ENCODE results near the gene M1AP. TPM values are rescaled to one million over a fixed set of nuclear protein-coding genes. Genes with fewer than 3 reads are reported as not detected.

M1AP gene
- total and polyA plus RNA-seq, 2 of the 8 experiments (the other 6 are each of a cell fraction or from before 2014, with no cell fraction given): 4.8 TPM

DNA sequence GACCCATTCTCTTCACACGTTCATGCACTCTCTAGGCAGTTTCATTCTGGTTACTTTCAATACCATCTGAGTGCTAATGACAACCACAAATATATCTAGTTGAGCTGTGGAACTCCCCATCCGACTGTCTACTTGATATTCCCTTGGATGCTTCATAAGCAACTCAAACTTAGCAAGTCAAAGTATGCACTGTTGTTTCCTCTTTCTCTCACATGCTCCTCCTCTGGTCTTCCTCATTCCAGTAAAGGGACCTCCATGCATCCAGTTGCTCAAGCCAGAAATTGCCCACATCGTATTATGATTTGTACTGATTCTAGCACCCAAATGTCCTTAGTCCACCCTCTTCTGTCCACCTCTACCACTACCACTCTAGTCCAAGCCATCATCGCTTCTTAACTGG is 28.2 kb upstream of the M1AP start (continued):
- TF ChIP-seq BRCA1 (IDR thresholded peaks at IDR 0.05; ENCODE audit: low read depth, low read length) (no peak), SIX5 (IDR thresholded peaks at IDR 0.05; ENCODE audit: low read depth, low read length) (no peak), EGR1 (IDR thresholded peaks at IDR 0.05; ENCODE audit: borderline replicate concordance, low read depth, low read length) (no peak), CHD1 (IDR thresholded peaks at IDR 0.05; ENCODE audit: low read depth, low read length) (no peak), SP4 (IDR thresholded peaks at IDR 0.05; ENCODE audit: low read length) (no peak)
